Omental fat pad (tissue), 4 donors: ENCODE results near the gene SARNP. TPM values are rescaled to one million over a fixed set of nuclear protein-coding genes. Genes with fewer than 3 reads are reported as not detected.

Source experiments
- ATAC-seq: fragments of 150-250 bp; one replicate; pipeline ENCODE4 v1.9.1; 2016; ENCODE audit warnings: mild to moderate bottlenecking, moderate library complexity; ENCODE audit not compliant: low FRiP score
- DNase-seq: peaks from one replicate; pipeline ENCODE4 v3.0.0-alpha.2; 2019; ENCODE audit warnings: low spot score
- total RNA-seq, 4 donors: library from RNA; depleted of rRNA; stranded (reverse); fragments of >200 nt; gene quantifications; one replicate each; pipeline ENCODE4 v1.1.0, GENCODE V29; 2016
- TF ChIP-seq, protein P1 (sequence below), 3 donors: fragments of 450-650 bp; IDR thresholded peaks; one replicate each; pipeline ENCODE4 v1.5.1; 2016 to 2017; ENCODE audit warnings: antibody characterized with exemption in 3 of 3, mild to moderate bottlenecking in 3 of 3, moderate library complexity in 2 of 3

SARNP gene
- total RNA-seq, 4 donors from 2014 or later = 43.8 to 62.7 (median 52.5) TPM

DNA sequence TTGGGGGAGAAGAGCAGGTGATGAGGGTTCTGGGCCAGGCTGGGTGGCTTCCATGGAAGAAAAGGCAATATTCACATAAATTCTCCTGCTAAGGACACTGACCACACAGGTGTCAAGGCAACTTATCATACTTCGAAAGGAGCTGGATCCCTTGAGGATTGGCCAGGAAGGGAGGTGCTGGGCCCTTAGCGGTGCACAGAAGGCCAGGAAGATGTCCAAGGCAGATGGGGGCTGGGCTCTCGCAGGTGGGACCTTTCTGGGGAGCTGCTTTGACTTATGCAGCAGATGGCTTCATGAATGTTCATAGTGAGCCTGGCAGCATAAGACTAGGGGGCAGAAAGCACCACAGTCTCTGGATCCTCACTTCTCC, 92.6 kb downstream of the SARNP start:
- ATAC-seq = no peak
- DNase-seq = no peak

DNA sequence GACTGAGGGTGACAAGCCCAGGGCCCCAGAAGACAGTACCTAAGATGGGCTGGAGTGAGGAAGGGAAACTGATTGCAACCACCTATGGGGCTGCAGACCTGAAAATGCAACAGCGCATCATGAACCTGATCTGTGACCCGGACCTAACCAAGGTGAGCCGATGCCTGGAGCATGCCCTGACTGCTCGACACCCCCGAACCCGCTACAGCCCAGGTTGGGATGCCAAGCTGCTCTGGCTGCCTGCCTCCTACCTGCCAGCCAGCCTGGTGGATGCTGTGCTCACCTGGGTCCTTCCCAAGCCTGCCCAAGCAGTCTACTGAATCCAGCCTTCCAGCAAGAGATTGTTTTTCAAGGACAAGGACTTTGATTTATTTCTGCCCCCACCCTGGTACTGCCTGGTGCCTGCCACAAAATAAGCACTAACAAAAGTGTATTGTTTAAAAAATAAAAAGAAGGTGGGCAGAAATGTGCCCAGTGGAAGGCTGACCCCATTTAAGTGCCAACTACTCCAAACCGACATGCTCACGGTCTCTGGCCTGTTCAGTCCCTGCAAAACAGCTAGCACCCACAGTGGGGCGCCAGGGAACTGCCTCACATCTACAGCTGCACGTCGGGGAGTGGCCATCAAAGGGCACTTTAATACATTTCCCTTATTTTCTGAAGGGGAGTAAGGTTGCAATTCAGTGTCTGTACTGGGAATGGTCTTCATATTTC, 93.1 kb downstream of the SARNP start:
- no peak for ATAC-seq
- DNase-seq = no peak
- TF ChIP-seq, protein P1, sequence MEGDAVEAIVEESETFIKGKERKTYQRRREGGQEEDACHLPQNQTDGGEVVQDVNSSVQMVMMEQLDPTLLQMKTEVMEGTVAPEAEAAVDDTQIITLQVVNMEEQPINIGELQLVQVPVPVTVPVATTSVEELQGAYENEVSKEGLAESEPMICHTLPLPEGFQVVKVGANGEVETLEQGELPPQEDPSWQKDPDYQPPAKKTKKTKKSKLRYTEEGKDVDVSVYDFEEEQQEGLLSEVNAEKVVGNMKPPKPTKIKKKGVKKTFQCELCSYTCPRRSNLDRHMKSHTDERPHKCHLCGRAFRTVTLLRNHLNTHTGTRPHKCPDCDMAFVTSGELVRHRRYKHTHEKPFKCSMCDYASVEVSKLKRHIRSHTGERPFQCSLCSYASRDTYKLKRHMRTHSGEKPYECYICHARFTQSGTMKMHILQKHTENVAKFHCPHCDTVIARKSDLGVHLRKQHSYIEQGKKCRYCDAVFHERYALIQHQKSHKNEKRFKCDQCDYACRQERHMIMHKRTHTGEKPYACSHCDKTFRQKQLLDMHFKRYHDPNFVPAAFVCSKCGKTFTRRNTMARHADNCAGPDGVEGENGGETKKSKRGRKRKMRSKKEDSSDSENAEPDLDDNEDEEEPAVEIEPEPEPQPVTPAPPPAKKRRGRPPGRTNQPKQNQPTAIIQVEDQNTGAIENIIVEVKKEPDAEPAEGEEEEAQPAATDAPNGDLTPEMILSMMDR (IDR thresholded peaks at IDR 0.05) = peak in 1 of 3 donors; percentile 19

More for the DNA sequence above, 92.6 kb downstream of the SARNP start:
- TF ChIP-seq, protein P1 (IDR thresholded peaks at IDR 0.05) = no peak

DNA sequence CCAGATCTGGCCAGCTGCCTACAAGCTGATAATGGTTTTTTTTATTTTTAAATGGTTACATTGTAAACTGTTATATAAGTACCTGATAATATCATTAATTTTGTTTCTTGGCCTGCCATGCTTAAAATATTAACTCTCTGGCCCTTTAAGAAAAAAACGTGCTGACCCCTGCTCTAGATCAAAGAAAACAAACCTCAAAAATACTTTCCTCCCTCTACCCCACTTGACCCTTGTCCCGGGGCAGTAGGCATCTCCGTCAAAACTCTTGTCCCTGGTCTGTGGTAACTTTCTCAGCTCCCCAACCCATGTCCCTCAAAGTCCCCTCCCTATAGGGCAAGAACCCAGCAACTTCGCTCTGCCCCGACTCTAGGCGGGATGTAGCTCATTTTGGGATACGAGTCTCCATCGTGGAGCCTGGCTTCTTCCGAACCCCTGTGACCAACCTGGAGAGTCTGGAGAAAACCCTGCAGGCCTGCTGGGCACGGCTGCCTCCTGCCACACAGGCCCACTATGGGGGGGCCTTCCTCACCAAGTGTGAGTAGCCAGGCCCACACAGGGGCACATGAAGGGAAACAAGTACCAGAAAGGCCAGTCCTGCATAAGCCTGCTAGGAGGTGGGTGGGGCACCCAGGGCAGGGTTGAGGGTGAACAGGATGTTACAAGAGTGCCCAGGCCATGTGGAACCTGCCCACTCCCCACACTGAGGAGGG, 93.9 kb downstream of the SARNP start:
- DNase-seq = no peak
- no peak for ATAC-seq
- TF ChIP-seq, protein P1 (IDR thresholded peaks at IDR 0.05) = no peak

DNA sequence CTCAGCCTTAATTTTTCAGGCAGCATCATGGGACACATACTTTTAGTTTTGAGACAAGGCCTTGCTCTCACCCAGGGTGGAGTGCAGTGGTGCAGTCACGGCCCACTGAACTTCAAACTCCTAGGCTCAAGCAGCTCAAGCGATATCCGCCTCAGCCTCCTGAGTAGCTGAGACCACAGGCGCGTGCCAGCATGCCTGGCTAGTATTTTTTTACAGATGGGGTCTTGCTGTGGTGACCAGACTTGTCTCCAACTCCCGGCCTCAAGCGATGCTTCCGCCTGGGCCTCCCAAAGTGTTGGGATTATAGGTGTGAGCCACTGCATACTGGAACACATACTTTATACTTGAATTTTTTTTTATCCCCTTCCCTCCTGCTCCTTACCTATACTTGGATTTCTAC, 94.6 kb downstream of the SARNP start:
- TF ChIP-seq, protein P1 (IDR thresholded peaks at IDR 0.05) = no peak
- no peak for DNase-seq
- ATAC-seq = no peak

DNA sequence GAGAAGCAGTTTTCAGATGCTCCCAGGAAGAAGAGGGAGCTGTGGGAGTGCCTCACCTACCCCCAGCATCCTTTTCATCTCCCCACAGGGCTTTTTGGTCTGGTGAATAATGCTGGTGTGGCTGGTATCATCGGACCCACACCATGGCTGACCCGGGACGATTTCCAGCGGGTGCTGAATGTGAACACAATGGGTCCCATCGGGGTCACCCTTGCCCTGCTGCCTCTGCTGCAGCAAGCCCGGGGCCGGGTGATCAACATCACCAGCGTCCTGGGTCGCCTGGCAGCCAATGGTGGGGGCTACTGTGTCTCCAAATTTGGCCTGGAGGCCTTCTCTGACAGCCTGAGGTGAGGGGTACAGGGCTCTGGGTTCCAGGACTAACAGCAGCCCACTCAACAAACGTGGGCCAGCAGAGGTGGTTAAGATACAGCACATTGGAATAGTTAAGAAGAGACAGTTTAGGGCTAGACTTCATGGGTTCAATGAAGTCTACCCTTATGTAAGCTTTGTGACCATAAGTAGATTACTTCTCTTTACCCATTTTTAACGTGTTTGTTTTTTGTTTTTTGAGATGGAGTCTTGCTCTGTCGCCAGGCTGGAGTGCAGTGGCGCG, 95.8 kb downstream of the SARNP start:
- DNase-seq = no peak
- TF ChIP-seq, protein P1 (IDR thresholded peaks at IDR 0.05) = no peak
- no peak for ATAC-seq

DNA sequence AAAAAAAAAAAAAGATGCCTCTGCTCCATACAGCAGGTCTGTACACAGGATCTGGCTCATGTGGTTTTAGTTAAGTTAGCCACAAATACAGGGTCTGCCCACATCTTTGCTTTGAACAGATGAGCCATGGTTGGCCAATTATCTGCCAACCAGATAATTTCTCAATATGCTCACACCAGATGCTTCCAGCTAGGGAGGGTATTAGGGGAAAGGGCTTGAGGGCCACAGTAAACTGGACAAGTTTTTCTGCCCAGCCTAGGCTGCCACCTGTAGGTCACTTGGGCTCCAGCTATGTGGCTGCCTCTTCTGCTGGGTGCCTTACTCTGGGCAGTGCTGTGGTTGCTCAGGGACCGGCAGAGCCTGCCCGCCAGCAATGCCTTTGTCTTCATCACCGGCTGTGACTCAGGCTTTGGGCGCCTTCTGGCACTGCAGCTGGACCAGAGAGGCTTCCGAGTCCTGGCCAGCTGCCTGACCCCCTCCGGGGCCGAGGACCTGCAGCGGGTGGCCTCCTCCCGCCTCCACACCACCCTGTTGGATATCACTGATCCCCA, 96.6 kb downstream of the SARNP start:
- no peak for DNase-seq
- TF ChIP-seq, protein P1 (IDR thresholded peaks at IDR 0.05) = no peak
- ATAC-seq = peak; percentile 44
